Tibial artery (tissue), 4 donors: ENCODE measurements around the gene TCF4.
A peak's percentile ranks its signal among the peaks of the same experiment; 100 is the strongest.

Source experiments
- DNase-seq, 2 donors: peaks; one replicate each; pipeline ENCODE4 v3.0.0-alpha.2; 2019
- H3K27ac ChIP-seq, 2 donors: fragments of 200-600 bp; sonication (generic) in 1 of 2; 1 replicate in 1 of 2; 2 replicates in 1 of 2; pipeline ENCODE4 v1.5.1; 2018 to 2019; ENCODE audit warnings: mild to moderate bottlenecking in 1 of 2
- H3K27me3 ChIP-seq, 2 donors: fragments of 200-600 bp; sonication (generic) in 1 of 2; one replicate each; pipeline versions ENCODE4 v1.5.1 to v1.6.0; 2016 to 2019
- H3K36me3 ChIP-seq, 3 donors: fragments of 200-600 bp; sonication (generic) in 2 of 3; one replicate each; pipeline ENCODE4 v1.5.1; 2016 to 2019; ENCODE audit warnings: mild to moderate bottlenecking in 2 of 3
- H3K4me1 ChIP-seq, 4 donors: fragments of 200-600 bp; sonication (generic) in 2 of 4; 1 replicate in 3 of 4; 2 replicates in 1 of 4; pipeline ENCODE4 v1.5.1; 2016 to 2019
- H3K4me3 ChIP-seq, 2 donors: fragments of 200-600 bp; sonication (generic) in 1 of 2; 1 replicate in 1 of 2; 2 replicates in 1 of 2; pipeline ENCODE4 v1.5.1; 2018 to 2019; ENCODE audit warnings: mild to moderate bottlenecking in 2 of 2
- H3K9me3 ChIP-seq, 3 donors: fragments of 200-600 bp; sonication (generic) in 1 of 3; one replicate each; pipeline ENCODE4 v1.5.1; 2016 to 2019
- CTCF ChIP-seq, 2 experiments: fragments of 200-600 bp in 1 of 2; fragments of 450-650 bp in 1 of 2; IDR thresholded peaks; one replicate each; pipeline ENCODE4 v1.5.1; 2017 to 2019; ENCODE audit warnings: antibody characterized with exemption in 2 of 2, mild to moderate bottlenecking in 1 of 2, moderate library complexity in 1 of 2
- intact Hi-C: fragments of 100-400 bp; cut with DNase I; formaldehyde crosslinking; loops from one replicate; pipeline ENCODE4 v1.15.0; 2023; ENCODE audit warnings: low total_unique reads

Gene TCF4

DNA sequence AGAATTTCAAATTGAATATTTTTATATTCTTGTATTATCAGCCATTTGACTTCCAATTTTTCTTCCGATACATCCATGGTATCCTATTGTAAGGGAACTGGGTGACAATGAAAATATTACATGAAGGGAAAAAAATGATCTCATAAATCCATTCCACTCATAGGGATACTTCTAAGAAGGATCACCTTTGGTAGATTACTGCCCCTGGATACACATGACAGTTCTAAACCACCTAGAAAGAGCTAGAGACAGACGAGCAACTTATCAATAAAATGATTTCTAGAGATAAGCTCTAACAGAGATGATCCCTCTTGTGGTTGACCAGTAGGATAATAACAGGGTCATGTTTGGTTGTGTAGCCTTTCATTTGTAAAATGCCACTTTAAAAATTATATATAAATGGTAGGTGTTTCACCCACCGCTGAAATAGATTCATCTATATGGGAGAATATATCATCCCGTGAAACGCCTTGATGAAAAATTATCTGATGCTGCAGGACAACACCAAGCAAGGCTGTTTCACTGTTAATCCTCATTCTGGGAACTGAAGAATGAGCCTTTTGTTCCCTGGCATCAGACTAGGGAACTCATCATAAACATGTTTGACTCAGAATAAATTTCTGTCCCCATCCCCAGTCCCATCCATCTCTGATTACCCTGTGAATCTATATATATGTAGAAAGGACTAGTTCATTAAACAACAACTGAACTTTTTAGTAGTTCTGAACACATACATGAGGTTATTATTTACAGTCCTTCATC, 180.0 kb downstream of the TCF4 start:
- intact Hi-C loops: loop anchor here (5.0 to 10.0 kb wide), 2 partner anchors 83 to 179 kb away; partner anchors contain the start of gene TCF4
- no peak for TF ChIP-seq CTCF (IDR thresholded peaks at IDR 0.05)
- H3K9me3 ChIP-seq: no peaks in the 10 kb centered on the region
- H3K4me1 ChIP-seq: peaks cover 0 to 31% (median 9%) of the 10 kb centered on the region in 4 donors
- H3K36me3 ChIP-seq: no peaks in the 10 kb centered on the region
- no peaks in the 10 kb centered on the region for H3K27me3 ChIP-seq
- no peak overlapping the region for H3K27ac ChIP-seq
- H3K4me3 ChIP-seq: no peak overlapping the region
- DNase-seq: no peak

GRCh38 chr18:55407191-55407590, 180.8 kb downstream of the TCF4 start:
- Histone ChIP-seq H3K9me3 (no peaks in the 10 kb centered on the region), H3K27ac (no peak overlapping the region), H3K4me1 (peaks cover 0 to 31% (median 9%) of the 10 kb centered on the region in 4 donors), H3K27me3 (no peaks in the 10 kb centered on the region), H3K36me3 (no peaks in the 10 kb centered on the region), H3K4me3 (no peak overlapping the region)
- no peak for TF ChIP-seq CTCF (IDR thresholded peaks at IDR 0.05)
- no peak for DNase-seq
- intact Hi-C loops: loop anchor here (5.0 to 10.0 kb wide), 2 partner anchors 82 to 180 kb away; partner anchors contain the start of gene TCF4

DNA sequence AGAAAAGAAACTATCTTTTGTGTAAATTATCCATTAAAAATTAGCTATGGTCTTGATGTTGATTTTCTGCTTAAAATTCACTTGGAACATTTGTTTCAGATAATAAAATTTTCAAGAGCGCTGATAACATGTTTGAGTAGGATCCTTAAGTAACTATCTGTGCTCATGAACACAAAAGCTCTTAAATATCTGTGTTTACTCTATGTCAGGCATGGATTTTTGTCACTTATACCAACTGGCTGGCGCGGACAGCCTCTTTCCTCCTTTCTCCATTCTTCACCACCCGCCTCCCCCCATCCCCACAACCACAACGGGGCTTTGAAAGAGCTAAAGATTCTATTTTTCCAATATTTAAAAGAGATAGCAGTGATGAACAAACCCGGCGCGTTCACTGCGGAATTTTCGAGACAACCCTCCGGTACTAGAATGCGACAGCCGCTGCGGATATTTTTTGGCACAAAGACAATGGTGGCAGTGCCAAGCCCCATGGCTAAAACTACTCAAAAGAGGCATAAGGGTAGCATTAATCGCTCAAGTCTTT, 181.5 kb downstream of the TCF4 start:
- no peak for TF ChIP-seq CTCF (IDR thresholded peaks at IDR 0.05)
- no peak for DNase-seq
- no peak overlapping the region for H3K4me3 ChIP-seq
- peak overlapping the region in 1 of 2 donors; percentile 18 for H3K27ac ChIP-seq
- peaks cover 0 to 34% (median 9%) of the 10 kb centered on the region in 4 donors for H3K4me1 ChIP-seq
- no peaks in the 10 kb centered on the region for H3K27me3 ChIP-seq
- no peaks in the 10 kb centered on the region for H3K36me3 ChIP-seq
- intact Hi-C loops: loop anchor here (5.0 to 10.0 kb wide), 2 partner anchors 82 to 181 kb away; partner anchors contain the start of gene TCF4
- no peaks in the 10 kb centered on the region for H3K9me3 ChIP-seq

DNA sequence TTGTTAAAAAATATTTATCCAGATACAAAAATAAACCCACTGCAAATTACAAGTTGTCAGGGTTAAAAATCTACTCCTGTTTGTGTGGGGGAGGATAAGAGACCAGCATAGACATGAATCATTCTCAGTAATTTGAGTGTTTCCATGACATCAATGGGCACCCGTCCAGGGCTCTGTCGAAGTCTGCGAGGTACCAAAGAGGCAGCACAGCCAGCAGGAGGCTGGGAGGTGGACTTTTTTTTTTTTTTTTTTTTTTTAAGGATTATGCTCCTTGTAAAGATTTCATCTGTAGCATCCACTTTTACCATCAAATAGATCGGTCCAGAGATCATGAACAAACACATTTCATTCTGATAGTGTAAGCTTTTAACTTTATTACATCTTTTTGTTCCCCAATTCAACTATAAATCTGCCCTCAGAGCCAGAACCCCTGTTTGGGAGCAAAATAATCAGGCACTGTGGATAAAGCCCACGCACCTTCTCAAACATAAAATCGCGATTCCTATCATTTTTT, 182.0 kb downstream of the TCF4 start:
- Histone ChIP-seq H3K27ac (peak overlapping the region; percentile 56 to 58), H3K4me3 (peak overlapping the region in 1 of 2 donors; percentile 25)
- intact Hi-C loops: loop anchor here (5.0 to 10.0 kb wide), 2 partner anchors 81 to 181 kb away; partner anchors contain the start of gene TCF4

GRCh38 chr18:55405475-55405874, 182.5 kb downstream of the TCF4 start:
- Histone ChIP-seq H3K36me3 (no peaks in the 10 kb centered on the region), H3K27ac (peak overlapping the region; percentile 56 to 58), H3K4me3 (peak overlapping the region in 1 of 2 donors; percentile 25), H3K27me3 (no peaks in the 10 kb centered on the region), H3K4me1 (peaks cover 0 to 44% (median 10%) of the 10 kb centered on the region in 4 donors), H3K9me3 (no peaks in the 10 kb centered on the region)
- no peak for DNase-seq
- intact Hi-C loops: loop anchor here (5.0 to 10.0 kb wide), 2 partner anchors 81 to 182 kb away; partner anchors contain the start of gene TCF4
- no peak for TF ChIP-seq CTCF (IDR thresholded peaks at IDR 0.05)

More for the DNA sequence above, 182.0 kb downstream of the TCF4 start:
- Histone ChIP-seq H3K36me3 (no peaks in the 10 kb centered on the region), H3K9me3 (no peaks in the 10 kb centered on the region), H3K27me3 (no peaks in the 10 kb centered on the region), H3K4me1 (peaks cover 0 to 40% (median 10%) of the 10 kb centered on the region in 4 donors)
- peak; percentile 89 to 91 for DNase-seq
- TF ChIP-seq CTCF (IDR thresholded peaks at IDR 0.05): no peak
